K562 (cell line): ENCODE results near the gene HNRNPA2B1. TPM values are rescaled to one million over a fixed set of nuclear protein-coding genes. Genes with fewer than 3 reads are reported as not detected.

Experiments used
- ATAC-seq: fragments of 200-7000 bp; cut with Tn5 transposase; 3 replicates; pipeline ENCODE4 v1.9.1; 2020; ENCODE audit warnings: moderate library complexity
- BruUV-seq: library from RNA; stranded (reverse); fragments of 400-500 nt; replicated peaks from 2 replicates; lab custom pipeline; 2021; lab: Mats Ljungman, UMichigan
- CTCF ChIA-PET: fragments of 300-600 bp; formaldehyde crosslinking; extraction: SDS; loops from one replicate; lab custom pipeline; 2021; ENCODE audit warnings: low intra/inter-chr PET ratio; lab: Yijun Ruan, JAX
- POLR2A ChIA-PET: fragments of 300-600, 350-650 bp; sonication (Branson Sonifier 250); formaldehyde crosslinking; extraction: SDS; loops from one replicate; lab custom pipeline; 2021; ENCODE audit warnings: antibody characterized with exemption, inconsistent platforms; lab: Yijun Ruan, JAX
- DNase-seq, 4 experiments: peaks; one replicate each; pipeline versions ENCODE4 v3.0.0 to v3.0.0-alpha.2; 2011 to 2018; ENCODE audit warnings: low spot score in 3 of 4, mixed read lengths in 3 of 4; ENCODE audit errors: extremely low read depth in 1 of 4
- FAIRE-seq: peaks from 2 replicates; lab custom pipeline; 2011; peaks lifted over from hg19 to GRCh38; lab: Jason Lieb, UNC
- H2AFZ ChIP-seq: 2 replicates; pipeline ENCODE4 v1.6.0; 2011; ENCODE audit warnings: low read depth, low read length, control low read depth, inconsistent platforms
- H3K27ac ChIP-seq: fragments of 200-600 bp; 3 replicates; pipeline ENCODE4 v1.8.0; 2011; ENCODE audit warnings: low read depth, mild to moderate bottlenecking, control low read depth, inconsistent platforms, low read length, moderate library complexity, mixed read lengths; ENCODE audit errors: extremely low read depth
- H3K27me3 ChIP-seq, 2 experiments: fragments of 300-600 bp in 1 of 2; 2 replicates in 1 of 2; 3 replicates in 1 of 2; pipeline versions ENCODE4 v1.6.0 to v1.8.0; 2011; ENCODE audit warnings: inconsistent platforms in 2 of 2, low read length in 2 of 2, mild to moderate bottlenecking in 1 of 2, mixed read lengths in 1 of 2, moderate library complexity in 1 of 2; ENCODE audit not compliant: control insufficient read depth in 2 of 2, insufficient read depth in 2 of 2
- H3K36me3 ChIP-seq: fragments of 300-600 bp; 3 replicates; pipeline ENCODE4 v1.8.0; 2011; ENCODE audit warnings: mild to moderate bottlenecking, low read length, inconsistent platforms; ENCODE audit not compliant: control insufficient read depth, insufficient read depth
- H3K4me1 ChIP-seq, 2 experiments: fragments of 200-600 bp in 1 of 2; replicated peaks in 1 of 2; 2 replicates in 1 of 2; 3 replicates in 1 of 2; pipeline versions ENCODE4 v1.5.1 to v1.8.0; 2011; ENCODE audit warnings: inconsistent platforms in 2 of 2, low read length in 2 of 2, mild to moderate bottlenecking in 1 of 2, mixed read lengths in 1 of 2, moderate library complexity in 1 of 2; ENCODE audit not compliant: control insufficient read depth in 2 of 2, insufficient read depth in 2 of 2
- H3K4me2 ChIP-seq: 2 replicates; pipeline ENCODE4 v1.6.1; 2011; ENCODE audit warnings: low read length, control low read depth, inconsistent platforms, mixed read lengths; ENCODE audit not compliant: insufficient read depth
- H3K4me3 ChIP-seq: fragments of 200-600 bp; sonication (generic), shearing (Covaris generic); 2 replicates; pipeline ENCODE4 v1.5.1; 2016; ENCODE audit warnings: control low read depth, inconsistent platforms
- H3K79me2 ChIP-seq: fragments of 200-600 bp; 3 replicates; pipeline ENCODE4 v1.8.0; 2011; ENCODE audit warnings: low read length, inconsistent platforms; ENCODE audit not compliant: control insufficient read depth, insufficient read depth
- H3K9ac ChIP-seq, 2 experiments: 2 replicates each; pipeline versions ENCODE4 v1.6.0 to v1.6.1; 2011; ENCODE audit warnings: low read depth in 2 of 2, low read length in 2 of 2, control low read depth in 1 of 2, inconsistent platforms in 1 of 2, mild to moderate bottlenecking in 1 of 2, mixed read lengths in 1 of 2; ENCODE audit not compliant: insufficient read depth in 1 of 2
- H3K9me1 ChIP-seq: one replicate; pipeline ENCODE4 v1.6.0; 2011; ENCODE audit warnings: inconsistent platforms, mild to moderate bottlenecking, low read length, moderate library complexity; ENCODE audit not compliant: control insufficient read depth, insufficient read depth
- H3K9me3 ChIP-seq: replicated peaks from 2 replicates; pipeline ENCODE4 v1.5.1; 2011; ENCODE audit warnings: low read depth, low read length, inconsistent platforms; ENCODE audit not compliant: control insufficient read depth, insufficient read depth
- H4K20me1 ChIP-seq: replicated peaks from 2 replicates; pipeline ENCODE4 v1.6.1; 2011; ENCODE audit warnings: low read length, inconsistent platforms, mixed read lengths; ENCODE audit not compliant: control insufficient read depth, insufficient read depth
- CGGBP1 ChIP-seq: fragments of 250-450 bp; sonication (Bioruptor Pico); IDR thresholded peaks from 2 replicates; pipeline ENCODE4 v1.9.0; 2021; ENCODE audit warnings: mild to moderate bottlenecking
- DACH1 ChIP-seq: fragments of 450-650 bp; IDR thresholded peaks from 2 replicates; pipeline ENCODE4 v1.6.1; 2018; ENCODE audit not compliant: partially characterized antibody
- ETS2 ChIP-seq: IDR thresholded peaks from 2 replicates; pipeline ENCODE4 v1.6.1; 2016; ENCODE audit warnings: borderline replicate concordance, missing genetic modification characterization, mild to moderate bottlenecking, moderate library complexity, missing compliant biosample characterization; ENCODE audit not compliant: poor library complexity, severe bottlenecking
- EWSR1 ChIP-seq: fragments of 450-650 bp; IDR thresholded peaks from 2 replicates; pipeline ENCODE4 v1.6.1; 2018; ENCODE audit warnings: borderline replicate concordance, mild to moderate bottlenecking, low read depth, moderate library complexity; ENCODE audit not compliant: partially characterized antibody
- FUS ChIP-seq: fragments of 200-400 bp; formaldehyde crosslinking; optimal IDR thresholded peaks from 2 replicates; pipeline ENCODE3; 2017; ENCODE audit warnings: low read depth, low read length
- GATA2 ChIP-seq: sonication (generic); formaldehyde crosslinking; IDR thresholded peaks from 2 replicates; pipeline ENCODE4 v1.4.0; 2020; ENCODE audit warnings: mild to moderate bottlenecking, missing genetic modification reagents
- HBP1 ChIP-seq: fragments of 450-650 bp; formaldehyde crosslinking; IDR thresholded peaks from 2 replicates; pipeline ENCODE4 v1.4.0; 2022; ENCODE audit warnings: missing genetic modification characterization
- HDAC2 ChIP-seq: fragments of 450-650 bp; IDR thresholded peaks from 2 replicates; pipeline ENCODE4 v1.6.1; 2016; ENCODE audit warnings: mild to moderate bottlenecking
- MCM5 ChIP-seq: fragments of 450-650 bp; IDR thresholded peaks from 2 replicates; pipeline ENCODE4 v1.6.1; 2016; ENCODE audit warnings: low read depth
- OTX1 ChIP-seq: fragments of 450-650 bp; formaldehyde crosslinking; IDR thresholded peaks from 2 replicates; pipeline ENCODE4 v1.4.0; 2022; ENCODE audit warnings: mild to moderate bottlenecking
- PHTF2 ChIP-seq: fragments of 250-450 bp; sonication (Bioruptor Pico); IDR thresholded peaks from 2 replicates; pipeline ENCODE4 v1.5.0; 2021; ENCODE audit warnings: mild to moderate bottlenecking
- POLR2AphosphoS5 ChIP-seq: IDR thresholded peaks from 2 replicates; pipeline ENCODE4 v1.6.1; 2011; ENCODE audit warnings: mild to moderate bottlenecking, low read depth, low read length, moderate library complexity; ENCODE audit not compliant: control insufficient read depth, insufficient read depth
- RBBP5 ChIP-seq: fragments of 200-600 bp; sonication (generic); IDR thresholded peaks from 2 replicates; pipeline ENCODE4 v1.6.1; 2012; ENCODE audit warnings: borderline replicate concordance, mild to moderate bottlenecking, low read length, control low read depth, inconsistent platforms; ENCODE audit not compliant: insufficient read depth, poor library complexity, severe bottlenecking
- RNF2 ChIP-seq: sonication (generic); IDR thresholded peaks from 2 replicates; pipeline ENCODE4 v1.6.1; 2016
- SMAD3 ChIP-seq: fragments of 450-650 bp; formaldehyde crosslinking; conservative IDR thresholded peaks from 2 replicates; pipeline ENCODE4 v1.4.0; 2020; ENCODE audit warnings: mild to moderate bottlenecking
- STAT5A ChIP-seq: IDR thresholded peaks from 2 replicates; pipeline ENCODE4 v1.6.1; 2012; ENCODE audit warnings: low read length, inconsistent platforms, borderline replicate concordance
- THRB ChIP-seq: fragments of 450-650 bp; formaldehyde crosslinking; conservative IDR thresholded peaks from 2 replicates; pipeline ENCODE4 v1.4.0; 2022; ENCODE audit warnings: mild to moderate bottlenecking, missing genetic modification characterization
- ZBED1 ChIP-seq: IDR thresholded peaks from 2 replicates; pipeline ENCODE4 v1.6.1; 2014
- ZNF224 ChIP-seq: sonication (generic); formaldehyde crosslinking; IDR thresholded peaks from 2 replicates; pipeline ENCODE4 v1.8.0; 2022; ENCODE audit warnings: mild to moderate bottlenecking, missing genetic modification reagents
- ZNF24 ChIP-seq: fragments of 450-650 bp; IDR thresholded peaks from 2 replicates; pipeline ENCODE4 v1.6.1; 2016
- WGBS: fragments of 100-300 bp; shearing (Covaris generic); methylation state at CpG from one replicate; pipeline ENCODE4 v1.1.6; 2016; ENCODE audit warnings: low coverage, mixed read lengths; ENCODE audit not compliant: insufficient coverage; ENCODE audit errors: missing lambda C conversion rate; 5-methylcytosine and 5-hydroxymethylcytosine counted together
- in situ Hi-C: fragments of 300-500 bp; cut with MboI; formaldehyde crosslinking; loops from 4 replicates; pipeline ENCODE4 v1.15.0; 2018; ENCODE audit warnings: inconsistent platforms, mixed read lengths
- intact Hi-C: fragments of 100-400 bp; cut with micrococcal nuclease; formaldehyde crosslinking; loops from 2 replicates; pipeline ENCODE4 v1.14.2; 2022
- polyA plus RNA-seq, 8 experiments: library from polyadenylated mRNA; depleted of rRNA in 4 of 8; stranded (reverse) in 5 of 8; unstranded in 3 of 8; fragments of >200 nt; fragmentation: Nextera tagmentation in 2 of 8; fragmentation: Illumina TruSeq in 1 of 8; extraction: Ambion mirVana in 2 of 8; extraction: Trizol in 1 of 8; gene quantifications; 2 replicates each; pipeline versions ENCODE4 v1.2.1 to v1.2.3, GENCODE V29; 2011 to 2014; ENCODE audit warnings: inconsistent platforms in 1 of 8, missing spikeins in 1 of 8
- total RNA-seq, 7 experiments: library from RNA; depleted of rRNA in 6 of 7; stranded (reverse); fragments of >200 nt in 6 of 7; fragmentation: Illumina TruSeq in 2 of 7; extraction: Trizol in 2 of 7; gene quantifications; 2 replicates each; pipeline versions ENCODE4 v1.2.1 to v1.2.3, GENCODE V29; 2011 to 2021; ENCODE audit warnings: low replicate concordance in 1 of 7

HNRNPA2B1 gene
- total and polyA plus RNA-seq, 9 of the 15 experiments (the other 6 are each of a cell fraction or from before 2014, with no cell fraction given): 630 to 1,989 (median 865) TPM

- no peak overlapping the region for H3K4me2 ChIP-seq
- no peak overlapping the region; the same call in 2 of the 3 replicates for H3K27ac ChIP-seq
- in situ Hi-C loops: no loop called here
- TF ChIP-seq GATA2 (CRISPR knock-in tag): no peak
- TF ChIP-seq ZNF224 (CRISPR knock-in tag): no peak
- peak; percentile 50; the same call in 1 of the 2 replicates for TF ChIP-seq CGGBP1
- TF ChIP-seq FUS: peak; percentile 78
- TF ChIP-seq STAT5A: peak; percentile 54; the same call in 1 of the 2 replicates
- TF ChIP-seq ZNF24: no peak
- peak; percentile 19; the same call in 1 of the 2 replicates for TF ChIP-seq RNF2
- no peak for TF ChIP-seq HDAC2
- peak; percentile 93 for TF ChIP-seq THRB (CRISPR knock-in tag)
- no peak for TF ChIP-seq MCM5
- TF ChIP-seq POLR2AphosphoS5: peak; percentile 55
- peak; percentile 34; the same call in 1 of the 2 replicates for TF ChIP-seq PHTF2 (CRISPR knock-in tag)
- 0 out of 2 replicates have a peak, but pooled peaks have one; percentile 15 for TF ChIP-seq OTX1
- TF ChIP-seq EWSR1: peak; percentile 77
- TF ChIP-seq DACH1: no peak
- no peak for TF ChIP-seq RBBP5
- TF ChIP-seq HBP1 (CRISPR knock-in tag): peak; percentile 51; the same call in 1 of the 2 replicates
- TF ChIP-seq ETS2 (tag): no peak
- TF ChIP-seq ZBED1: peak; percentile 62; the same call in 1 of the 2 replicates
- TF ChIP-seq SMAD3 (CRISPR knock-in tag): peak; percentile 72; the same call in 1 of the 2 replicates
These were observed 11.5 kb downstream of the HNRNPA2B1 start for GRCh38 chr7:26188957-26189541.

More at GRCh38 chr7:26188957-26189541, 11.5 kb downstream of the HNRNPA2B1 start:
- ATAC-seq (peak; percentile 1; the same call in 2 of the 3 replicates), DNase-seq (no peak), FAIRE-seq (peak; percentile 52)
- no peak overlapping the region for H3K9ac ChIP-seq
- no peak overlapping the region for H2AFZ ChIP-seq
- H3K27me3 ChIP-seq: no peaks in the 10 kb centered on the region
- no peaks in the 10 kb centered on the region for H3K9me3 ChIP-seq
- H3K4me1 ChIP-seq: peaks cover 0 to 26% of the 10 kb centered on the region in 2 experiments; a peak in 2 of 5 replicates
- peaks cover 21% of the 10 kb centered on the region for H4K20me1 ChIP-seq
- peaks cover 30% of the 10 kb centered on the region for H3K79me2 ChIP-seq
- BruUV-seq: no TSS peak
- intact Hi-C loops: no loop called here
- no peaks in the 10 kb centered on the region for H3K9me1 ChIP-seq
- H3K36me3 ChIP-seq: peaks cover 67% of the 10 kb centered on the region
- 76% methylated on average over 3 of the region's 3 CpGs for WGBS
- POLR2A ChIA-PET: interaction anchor here (0.6 to 4.0 kb wide), 23 partner anchors 9 to 327 kb away, joined by 3 to 80 read pairs (median 5); partner anchors contain the start of gene HNRNPA2B1
- CTCF ChIA-PET: interaction anchor here (0.6 kb wide), 1 partner anchor 8 kb away, joined by 3 read pairs; no protein-coding TSS in a partner anchor
- no peak overlapping the region for H3K4me3 ChIP-seq
